Gastroesophageal sphincter (tissue), 4 donors: ENCODE results near the gene POMC. TPM values are rescaled to one million over a fixed set of nuclear protein-coding genes. Genes with fewer than 3 reads are reported as not detected.
"Not testable (repeated sequence)": the region's sequence is repeated elsewhere in the genome, so short reads cannot be mapped to it uniquely, and the experiment has no call there.

ENCODE experiments used
- ATAC-seq: fragments of 150-250 bp; one replicate; pipeline ENCODE4 v1.9.1; 2016; ENCODE audit warnings: mild to moderate bottlenecking, moderate library complexity
- H3K27ac ChIP-seq, 4 donors: fragments of 200-600 bp; sonication (generic) in 3 of 4; 1 replicate in 3 of 4; 2 replicates in 1 of 4; pipeline ENCODE4 v1.5.1; 2016 to 2019
- H3K27me3 ChIP-seq: fragments of 200-600 bp; sonication (generic); one replicate; pipeline ENCODE4 v1.5.1; 2019
- H3K36me3 ChIP-seq, 2 donors: fragments of 200-600 bp; sonication (generic); one replicate each; pipeline ENCODE4 v1.5.1; 2019; ENCODE audit warnings: control low read depth in 1 of 2
- H3K4me1 ChIP-seq, 3 donors: fragments of 200-600 bp; sonication (generic); 1 replicate in 2 of 3; 2 replicates in 1 of 3; pipeline ENCODE4 v1.5.1; 2016 to 2019; ENCODE audit warnings: control low read depth in 2 of 3
- H3K4me3 ChIP-seq, 2 donors: fragments of 200-600 bp; sonication (generic); one replicate each; pipeline ENCODE4 v1.5.1; 2019; ENCODE audit warnings: mild to moderate bottlenecking in 1 of 2, moderate library complexity in 1 of 2
- H3K9me3 ChIP-seq, 3 donors: fragments of 200-600 bp; sonication (generic); one replicate each; pipeline ENCODE4 v1.5.1; 2017 to 2019; ENCODE audit warnings: control low read depth in 2 of 3
- CTCF ChIP-seq, 4 experiments: fragments of 200-600 bp in 2 of 4; fragments of 450-650 bp in 2 of 4; sonication (generic) in 1 of 4; IDR thresholded peaks; one replicate each; pipeline ENCODE4 v1.5.1; 2017 to 2019; ENCODE audit warnings: antibody characterized with exemption in 4 of 4, mild to moderate bottlenecking in 2 of 4, moderate library complexity in 2 of 4
- EP300 ChIP-seq: sonication (generic); formaldehyde crosslinking; IDR thresholded peaks from one replicate; pipeline ENCODE4 v1.6.1; 2017; ENCODE audit warnings: antibody characterized with exemption, mild to moderate bottlenecking
- POLR2A ChIP-seq, 2 donors: fragments of 450-650 bp; IDR thresholded peaks; one replicate each; pipeline ENCODE4 v1.6.1; 2017; ENCODE audit warnings: antibody characterized with exemption in 2 of 2, mild to moderate bottlenecking in 2 of 2, moderate library complexity in 1 of 2
- POLR2AphosphoS5 ChIP-seq: sonication (generic); formaldehyde crosslinking; IDR thresholded peaks from one replicate; pipeline ENCODE4 v1.6.1; 2017; ENCODE audit warnings: antibody characterized with exemption
- WGBS, 2 donors: methylation state at CpG; one replicate each; pipeline ENCODE4 v1.1.5; 2018; ENCODE audit warnings: low coverage in 1 of 2; 5-methylcytosine and 5-hydroxymethylcytosine counted together
- total RNA-seq, 4 donors: library from RNA; depleted of rRNA; stranded (reverse); fragments of >200 nt; gene quantifications; one replicate each; pipeline ENCODE4 v1.1.0, GENCODE V29; 2016

The POMC gene
- total RNA-seq, 4 donors from 2014 or later, result 2.5 to 24.4 (median 5.4) TPM

GRCh38 chr2:25155401-25155800, 13.0 kb downstream of the POMC start:
- peaks cover 0 to 8% of the 10 kb centered on the region in 2 donors for H3K36me3 ChIP-seq
- no peaks in the 10 kb centered on the region for H3K4me1 ChIP-seq
- no peak overlapping the region for H3K4me3 ChIP-seq
- H3K27me3 ChIP-seq, result peaks cover 1% of the 10 kb centered on the region
- no peak overlapping the region for H3K27ac ChIP-seq
- no peak for ATAC-seq
- WGBS, 2 donors, result 87% methylated on average over 10 of the region's 10 CpGs; no CpG with 5 or more reads in 1 of the 2 donors
- TF ChIP-seq EP300 (no peak), POLR2A (IDR thresholded peaks at IDR 0.05) (no peak), CTCF (IDR thresholded peaks at IDR 0.05) (no peak), POLR2AphosphoS5 (no peak)
- no peaks in the 10 kb centered on the region for H3K9me3 ChIP-seq

GRCh38 chr2:25151718-25152117, 16.7 kb downstream of the POMC start:
- WGBS, 2 donors, result 83% methylated on average over 6 of the region's 12 CpGs; no CpG with 5 or more reads in 1 of the 2 donors
- TF ChIP-seq POLR2AphosphoS5, result no peak
- no peak for TF ChIP-seq POLR2A (IDR thresholded peaks at IDR 0.05)
- TF ChIP-seq EP300, result no peak
- TF ChIP-seq CTCF (IDR thresholded peaks at IDR 0.05), result no peak
- ATAC-seq, result no peak
- Histone ChIP-seq H3K27ac (no peak overlapping the region), H3K27me3 (no peaks in the 10 kb centered on the region), H3K9me3 (no peaks in the 10 kb centered on the region), H3K4me1 (no peaks in the 10 kb centered on the region), H3K4me3 (no peak overlapping the region), H3K36me3 (peaks cover 0 to 12% of the 10 kb centered on the region in 2 donors)

DNA sequence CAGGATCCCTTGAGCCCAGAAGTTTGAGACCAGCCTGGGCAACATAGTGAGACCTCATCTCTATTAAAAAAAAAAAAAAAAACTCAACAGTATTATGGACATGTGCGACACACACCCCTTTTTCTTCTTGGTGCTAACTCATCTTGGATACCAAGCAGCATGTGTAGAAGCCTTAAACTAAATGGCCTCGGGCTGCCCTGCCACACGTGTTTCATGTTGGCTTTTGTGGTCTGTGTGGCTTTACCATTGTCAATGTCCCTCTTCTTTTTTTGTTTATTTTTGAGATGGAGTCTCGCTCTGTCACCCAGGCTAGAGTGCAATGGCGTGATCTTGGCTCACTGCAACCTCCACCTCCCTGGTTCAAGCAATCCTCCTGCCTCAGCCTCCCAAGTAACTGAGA, 17.4 kb downstream of the POMC start:
- not testable (repeated sequence) for H3K27me3 ChIP-seq, H3K9me3 ChIP-seq, H3K27ac ChIP-seq, ATAC-seq, H3K4me3 ChIP-seq, H3K4me1 ChIP-seq
- H3K36me3 ChIP-seq, result peaks cover 0 to 18% of the 10 kb centered on the region in 2 donors
- 95% methylated on average over 3 to 5 of the region's 5 CpGs for WGBS, 2 donors

DNA sequence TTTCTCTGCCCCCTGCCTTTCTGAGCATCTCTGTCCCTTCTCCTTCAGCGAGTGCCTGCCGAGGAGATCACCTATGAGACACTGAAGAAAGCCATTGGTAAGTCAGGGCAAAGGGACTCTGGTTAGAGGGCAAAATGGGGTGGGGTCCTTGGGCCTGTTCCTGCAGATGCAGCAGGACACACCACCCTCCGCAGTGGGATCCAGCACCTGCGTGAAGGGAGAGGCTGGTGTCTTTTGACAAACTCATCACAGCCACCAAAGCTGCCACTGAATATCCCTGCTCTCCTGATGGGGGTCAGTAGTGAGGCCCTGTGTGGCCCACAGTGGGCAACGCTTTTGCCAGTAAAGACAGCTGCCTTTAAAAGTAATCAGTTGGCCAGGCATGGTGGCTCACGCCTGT, 18.7 kb downstream of the POMC start:
- H3K36me3 ChIP-seq, result peaks cover 0 to 31% of the 10 kb centered on the region in 2 donors
- no CpG with 5 or more reads among the region's 6 CpGs for WGBS, 2 donors
- ATAC-seq, result no peak
- H3K4me3 ChIP-seq, result no peak overlapping the region
- TF ChIP-seq POLR2AphosphoS5 (no peak), CTCF (IDR thresholded peaks at IDR 0.05) (no peak), POLR2A (IDR thresholded peaks at IDR 0.05) (no peak), EP300 (no peak)
- no peaks in the 10 kb centered on the region for H3K9me3 ChIP-seq
- H3K27ac ChIP-seq, result no peak overlapping the region
- H3K27me3 ChIP-seq, result no peaks in the 10 kb centered on the region
- no peaks in the 10 kb centered on the region for H3K4me1 ChIP-seq

- WGBS, 2 donors, result 98 to 100% methylated on average over 5 to 9 of the region's 10 CpGs
- Histone ChIP-seq H3K4me3 (no peak overlapping the region), H3K9me3 (no peaks in the 10 kb centered on the region), H3K36me3 (peaks cover 0 to 33% of the 10 kb centered on the region in 2 donors), H3K27ac (no peak overlapping the region), H3K4me1 (no peaks in the 10 kb centered on the region), H3K27me3 (no peaks in the 10 kb centered on the region)
- no peak for ATAC-seq
- no peak for TF ChIP-seq CTCF (IDR thresholded peaks at IDR 0.05)
- no peak for TF ChIP-seq EP300
- TF ChIP-seq POLR2AphosphoS5, result no peak
- TF ChIP-seq POLR2A (IDR thresholded peaks at IDR 0.05), result no peak
These were observed 21.5 kb downstream of the POMC start for GRCh38 chr2:25146896-25147295.
